ENCODE measurements around the gene NNMT. TPM values are rescaled to one million over a fixed set of nuclear protein-coding genes. Genes with fewer than 3 reads are reported as not detected.

NNMT gene
- total and polyA plus RNA-seq, 9 of the 15 experiments (the other 6 are each of a cell fraction or from before 2014, with no cell fraction given), result 6.1 to 15.0 (median 11.2) TPM

DNA sequence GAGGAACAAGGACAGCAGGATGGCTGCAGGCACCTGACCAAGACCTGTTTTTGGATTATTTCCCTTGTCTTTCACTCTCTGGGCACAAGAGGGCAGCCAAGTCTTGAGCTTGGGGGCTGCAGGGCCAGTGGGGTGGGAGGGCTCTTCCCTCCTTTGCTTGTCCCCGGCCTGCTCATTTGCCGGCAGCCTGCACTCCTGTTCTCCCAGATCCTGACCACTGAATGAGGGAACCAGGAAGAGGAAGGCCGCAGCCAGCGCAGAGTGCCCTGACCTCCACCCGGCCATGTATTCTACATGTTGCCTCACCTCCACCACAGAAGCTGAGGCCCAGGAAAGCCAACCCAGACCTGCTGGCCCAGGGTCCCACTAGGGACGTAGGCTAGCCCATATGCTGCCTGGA is 15.5 kb upstream of the NNMT start (continued):
- TF ChIP-seq, protein P1, sequence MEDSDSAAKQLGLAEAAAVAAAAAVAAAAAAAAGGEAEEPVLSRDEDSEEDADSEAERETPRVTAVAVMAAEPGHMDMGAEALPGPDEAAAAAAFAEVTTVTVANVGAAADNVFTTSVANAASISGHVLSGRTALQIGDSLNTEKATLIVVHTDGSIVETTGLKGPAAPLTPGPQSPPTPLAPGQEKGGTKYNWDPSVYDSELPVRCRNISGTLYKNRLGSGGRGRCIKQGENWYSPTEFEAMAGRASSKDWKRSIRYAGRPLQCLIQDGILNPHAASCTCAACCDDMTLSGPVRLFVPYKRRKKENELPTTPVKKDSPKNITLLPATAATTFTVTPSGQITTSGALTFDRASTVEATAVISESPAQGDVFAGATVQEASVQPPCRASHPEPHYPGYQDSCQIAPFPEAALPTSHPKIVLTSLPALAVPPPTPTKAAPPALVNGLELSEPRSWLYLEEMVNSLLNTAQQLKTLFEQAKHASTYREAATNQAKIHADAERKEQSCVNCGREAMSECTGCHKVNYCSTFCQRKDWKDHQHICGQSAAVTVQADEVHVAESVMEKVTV (CRISPR knock-in tag; IDR thresholded peaks at IDR 0.05), result peak; percentile 81
- TF ChIP-seq ZNF121 (CRISPR knock-in tag; conservative IDR thresholded peaks at IDR 0.05), result no peak
- TF ChIP-seq DPF2 (IDR thresholded peaks at IDR 0.05), result no peak
- TF ChIP-seq, protein P2, sequence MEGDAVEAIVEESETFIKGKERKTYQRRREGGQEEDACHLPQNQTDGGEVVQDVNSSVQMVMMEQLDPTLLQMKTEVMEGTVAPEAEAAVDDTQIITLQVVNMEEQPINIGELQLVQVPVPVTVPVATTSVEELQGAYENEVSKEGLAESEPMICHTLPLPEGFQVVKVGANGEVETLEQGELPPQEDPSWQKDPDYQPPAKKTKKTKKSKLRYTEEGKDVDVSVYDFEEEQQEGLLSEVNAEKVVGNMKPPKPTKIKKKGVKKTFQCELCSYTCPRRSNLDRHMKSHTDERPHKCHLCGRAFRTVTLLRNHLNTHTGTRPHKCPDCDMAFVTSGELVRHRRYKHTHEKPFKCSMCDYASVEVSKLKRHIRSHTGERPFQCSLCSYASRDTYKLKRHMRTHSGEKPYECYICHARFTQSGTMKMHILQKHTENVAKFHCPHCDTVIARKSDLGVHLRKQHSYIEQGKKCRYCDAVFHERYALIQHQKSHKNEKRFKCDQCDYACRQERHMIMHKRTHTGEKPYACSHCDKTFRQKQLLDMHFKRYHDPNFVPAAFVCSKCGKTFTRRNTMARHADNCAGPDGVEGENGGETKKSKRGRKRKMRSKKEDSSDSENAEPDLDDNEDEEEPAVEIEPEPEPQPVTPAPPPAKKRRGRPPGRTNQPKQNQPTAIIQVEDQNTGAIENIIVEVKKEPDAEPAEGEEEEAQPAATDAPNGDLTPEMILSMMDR (IDR thresholded peaks at IDR 0.05 in 2 of 3, conservative IDR thresholded peaks at IDR 0.05 in 1 of 3; ENCODE audit: insufficient read depth in 2 of 3, low read depth in 1 of 3, low read length in 3 of 3), result peak; percentile 82 to 92 (median 84)
- TF ChIP-seq, protein P3, sequence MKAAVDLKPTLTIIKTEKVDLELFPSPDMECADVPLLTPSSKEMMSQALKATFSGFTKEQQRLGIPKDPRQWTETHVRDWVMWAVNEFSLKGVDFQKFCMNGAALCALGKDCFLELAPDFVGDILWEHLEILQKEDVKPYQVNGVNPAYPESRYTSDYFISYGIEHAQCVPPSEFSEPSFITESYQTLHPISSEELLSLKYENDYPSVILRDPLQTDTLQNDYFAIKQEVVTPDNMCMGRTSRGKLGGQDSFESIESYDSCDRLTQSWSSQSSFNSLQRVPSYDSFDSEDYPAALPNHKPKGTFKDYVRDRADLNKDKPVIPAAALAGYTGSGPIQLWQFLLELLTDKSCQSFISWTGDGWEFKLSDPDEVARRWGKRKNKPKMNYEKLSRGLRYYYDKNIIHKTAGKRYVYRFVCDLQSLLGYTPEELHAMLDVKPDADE (conservative IDR thresholded peaks at IDR 0.05; ENCODE audit: control insufficient read depth, low read depth, low read length), result no peak
- TF ChIP-seq, protein P4, sequence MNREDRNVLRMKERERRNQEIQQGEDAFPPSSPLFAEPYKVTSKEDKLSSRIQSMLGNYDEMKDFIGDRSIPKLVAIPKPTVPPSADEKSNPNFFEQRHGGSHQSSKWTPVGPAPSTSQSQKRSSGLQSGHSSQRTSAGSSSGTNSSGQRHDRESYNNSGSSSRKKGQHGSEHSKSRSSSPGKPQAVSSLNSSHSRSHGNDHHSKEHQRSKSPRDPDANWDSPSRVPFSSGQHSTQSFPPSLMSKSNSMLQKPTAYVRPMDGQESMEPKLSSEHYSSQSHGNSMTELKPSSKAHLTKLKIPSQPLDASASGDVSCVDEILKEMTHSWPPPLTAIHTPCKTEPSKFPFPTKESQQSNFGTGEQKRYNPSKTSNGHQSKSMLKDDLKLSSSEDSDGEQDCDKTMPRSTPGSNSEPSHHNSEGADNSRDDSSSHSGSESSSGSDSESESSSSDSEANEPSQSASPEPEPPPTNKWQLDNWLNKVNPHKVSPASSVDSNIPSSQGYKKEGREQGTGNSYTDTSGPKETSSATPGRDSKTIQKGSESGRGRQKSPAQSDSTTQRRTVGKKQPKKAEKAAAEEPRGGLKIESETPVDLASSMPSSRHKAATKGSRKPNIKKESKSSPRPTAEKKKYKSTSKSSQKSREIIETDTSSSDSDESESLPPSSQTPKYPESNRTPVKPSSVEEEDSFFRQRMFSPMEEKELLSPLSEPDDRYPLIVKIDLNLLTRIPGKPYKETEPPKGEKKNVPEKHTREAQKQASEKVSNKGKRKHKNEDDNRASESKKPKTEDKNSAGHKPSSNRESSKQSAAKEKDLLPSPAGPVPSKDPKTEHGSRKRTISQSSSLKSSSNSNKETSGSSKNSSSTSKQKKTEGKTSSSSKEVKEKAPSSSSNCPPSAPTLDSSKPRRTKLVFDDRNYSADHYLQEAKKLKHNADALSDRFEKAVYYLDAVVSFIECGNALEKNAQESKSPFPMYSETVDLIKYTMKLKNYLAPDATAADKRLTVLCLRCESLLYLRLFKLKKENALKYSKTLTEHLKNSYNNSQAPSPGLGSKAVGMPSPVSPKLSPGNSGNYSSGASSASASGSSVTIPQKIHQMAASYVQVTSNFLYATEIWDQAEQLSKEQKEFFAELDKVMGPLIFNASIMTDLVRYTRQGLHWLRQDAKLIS (CRISPR knock-in tag; IDR thresholded peaks at IDR 0.05), result no peak
- no peak for TF ChIP-seq SRSF9 (IDR thresholded peaks at IDR 0.05; ENCODE audit: borderline replicate concordance, low read depth, low read length)
- TF ChIP-seq ETV6 (IDR thresholded peaks at IDR 0.05; ENCODE audit: borderline replicate concordance in 1 of 2, low read depth in 2 of 2, low read length in 1 of 2), result no peak
- TF ChIP-seq ETV6 (CRISPR knock-in tag; IDR thresholded peaks at IDR 0.05; ENCODE audit: borderline replicate concordance), result no peak
- TF ChIP-seq MAFG (tag; conservative IDR thresholded peaks at IDR 0.05), result no peak
- no peak for TF ChIP-seq ZNF561 (CRISPR knock-in tag; conservative IDR thresholded peaks at IDR 0.05)
- TF ChIP-seq BHLHE40 (IDR thresholded peaks at IDR 0.05; ENCODE audit: low read length), result peak; percentile 36; the same call in 1 of the 2 replicates
- TF ChIP-seq ESRRB (CRISPR knock-in tag; IDR thresholded peaks at IDR 0.05; ENCODE audit: borderline replicate concordance), result no peak
- 0 out of 2 replicates have a peak, but pooled peaks have one; percentile 23 for TF ChIP-seq ESRRA (IDR thresholded peaks at IDR 0.05; ENCODE audit: borderline replicate concordance, low read depth)
- no peak for TF ChIP-seq ELF1 (tag; IDR thresholded peaks at IDR 0.05)
- no peak for TF ChIP-seq TRIM24 (IDR thresholded peaks at IDR 0.05)
- no peak for TF ChIP-seq ZNF766 (CRISPR knock-in tag; conservative IDR thresholded peaks at IDR 0.05)
- 0 out of 2 replicates have a peak, but pooled peaks have one; percentile 59 for TF ChIP-seq XRCC5 (IDR thresholded peaks at IDR 0.05; ENCODE audit: low read depth, low read length)
- TF ChIP-seq DMBX1 (CRISPR knock-in tag; IDR thresholded peaks at IDR 0.05; ENCODE audit: borderline replicate concordance), result peak; percentile 21; the same call in 1 of the 2 replicates
- TF ChIP-seq, protein P5, sequence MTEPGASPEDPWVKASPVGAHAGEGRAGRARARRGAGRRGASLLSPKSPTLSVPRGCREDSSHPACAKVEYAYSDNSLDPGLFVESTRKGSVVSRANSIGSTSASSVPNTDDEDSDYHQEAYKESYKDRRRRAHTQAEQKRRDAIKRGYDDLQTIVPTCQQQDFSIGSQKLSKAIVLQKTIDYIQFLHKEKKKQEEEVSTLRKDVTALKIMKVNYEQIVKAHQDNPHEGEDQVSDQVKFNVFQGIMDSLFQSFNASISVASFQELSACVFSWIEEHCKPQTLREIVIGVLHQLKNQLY (CRISPR knock-in tag; conservative IDR thresholded peaks at IDR 0.05), result no peak

All from K562 (cell line).